Fibroblast of lung (primary cell): ENCODE results near the gene DKK3. TPM values are rescaled to one million over a fixed set of nuclear protein-coding genes. Genes with fewer than 3 reads are reported as not detected.

Source experiments
- DNase-seq, 2 donors: peaks; one replicate each; pipeline versions ENCODE4 v3.0.0 to v3.0.0-alpha.2; 2010; ENCODE audit warnings: low read depth in 2 of 2
- H2AFZ ChIP-seq: 2 replicates; pipeline ENCODE4 v1.5.1; 2012; ENCODE audit warnings: low read length, control low read depth, inconsistent platforms
- H3K27ac ChIP-seq: 2 replicates; pipeline ENCODE4 v1.5.1; 2011; ENCODE audit warnings: low read length, control low read depth; ENCODE audit not compliant: insufficient read depth
- H3K27me3 ChIP-seq: 2 replicates; pipeline ENCODE4 v1.5.1; 2011; ENCODE audit warnings: mild to moderate bottlenecking, low read length; ENCODE audit not compliant: control insufficient read depth, insufficient read depth
- H3K36me3 ChIP-seq: 2 replicates; pipeline ENCODE4 v1.5.1; 2011; ENCODE audit warnings: low read length; ENCODE audit not compliant: control insufficient read depth, insufficient read depth
- H3K4me1 ChIP-seq: 2 replicates; pipeline ENCODE4 v1.5.1; 2011; ENCODE audit warnings: low read length; ENCODE audit not compliant: control insufficient read depth, insufficient read depth; ENCODE audit errors: extremely low read depth
- H3K4me2 ChIP-seq: 2 replicates; pipeline ENCODE4 v1.5.1; 2011; ENCODE audit warnings: low read length, control low read depth; ENCODE audit not compliant: insufficient read depth; ENCODE audit errors: extremely low read depth
- H3K4me3 ChIP-seq, 4 experiments: fragments of 200-600 bp in 1 of 4; sonication (generic) in 1 of 4; replicated peaks in 1 of 4; 2 replicates each; pipeline ENCODE4 v1.5.1; 2011 to 2016; ENCODE audit warnings: low read length in 4 of 4, low read depth in 3 of 4, mild to moderate bottlenecking in 3 of 4, control low read depth in 2 of 4, inconsistent platforms in 1 of 4, mixed read lengths in 1 of 4; ENCODE audit not compliant: insufficient read depth in 1 of 4; ENCODE audit errors: control extremely low read depth in 1 of 4
- H3K79me2 ChIP-seq: 2 replicates; pipeline ENCODE4 v1.5.1; 2012; ENCODE audit warnings: mild to moderate bottlenecking, low read length, inconsistent platforms; ENCODE audit not compliant: control insufficient read depth, insufficient read depth
- H3K9ac ChIP-seq: 2 replicates; pipeline ENCODE4 v1.5.1; 2011; ENCODE audit warnings: mild to moderate bottlenecking, low read length, control low read depth; ENCODE audit not compliant: insufficient read depth
- H3K9me3 ChIP-seq: 2 replicates; pipeline ENCODE4 v1.5.1; 2012; ENCODE audit warnings: low read depth, low read length; ENCODE audit not compliant: control insufficient read depth, insufficient read depth
- H4K20me1 ChIP-seq: 2 replicates; pipeline ENCODE4 v1.5.1; 2011; ENCODE audit warnings: low read length; ENCODE audit not compliant: control insufficient read depth, insufficient read depth; ENCODE audit errors: extremely low read depth
- CTCF ChIP-seq, 2 donors: IDR thresholded peaks in 1 of 2; conservative IDR thresholded peaks in 1 of 2; 1 replicate in 1 of 2; 2 replicates in 1 of 2; pipeline ENCODE4 v1.5.1; 2011 to 2012; ENCODE audit warnings: low read length in 2 of 2, control low read depth in 1 of 2, inconsistent platforms in 1 of 2, low read depth in 1 of 2, mild to moderate bottlenecking in 1 of 2
- EZH2 ChIP-seq: IDR thresholded peaks from 2 replicates; pipeline ENCODE4 v1.5.1; 2012; ENCODE audit warnings: low read length, control low read depth, mild to moderate bottlenecking; ENCODE audit errors: missing control alignments
- polyA plus RNA-seq, 2 donors: library from polyadenylated mRNA; depleted of rRNA in 1 of 2; stranded (reverse) in 1 of 2; unstranded in 1 of 2; fragments of >200 nt; gene quantifications; 2 replicates each; pipeline ENCODE4 v1.2.1, GENCODE V29; 2011 to 2012; ENCODE audit warnings: missing spikeins in 1 of 2
- total RNA-seq: library from RNA; depleted of rRNA; stranded (reverse); fragments of >200 nt; gene quantifications from 2 replicates; pipeline ENCODE4 v1.2.1, GENCODE V29; 2014

The DKK3 gene
- total and polyA plus RNA-seq, 2 donors (not counting 1 experiment from before 2014, with no cell fraction given): 1,064 to 1,566 TPM

- H3K9ac ChIP-seq: no peak overlapping the region
- TF ChIP-seq CTCF (conservative IDR thresholded peaks at IDR 0.05 in 1 of 2, IDR thresholded peaks at IDR 0.05 in 1 of 2; ENCODE audit: low read depth in 1 of 2, low read length in 2 of 2) (no peak), EZH2 (no peak)
- no peak overlapping the region for H3K27ac ChIP-seq
- H4K20me1 ChIP-seq: no peaks in the 10 kb centered on the region
- no peaks in the 10 kb centered on the region for H3K4me1 ChIP-seq
- H3K36me3 ChIP-seq: peaks cover 15% of the 10 kb centered on the region
- no peak overlapping the region for H3K4me3 ChIP-seq
- H3K27me3 ChIP-seq: no peaks in the 10 kb centered on the region
- DNase-seq: no peak
- no peak overlapping the region for H3K4me2 ChIP-seq
- no peaks in the 10 kb centered on the region for H3K79me2 ChIP-seq
- H2AFZ ChIP-seq: no peak overlapping the region
- no peaks in the 10 kb centered on the region for H3K9me3 ChIP-seq
Measured at GRCh38 chr11:11959601-11960000, 48.8 kb downstream of the DKK3 start.

DNA sequence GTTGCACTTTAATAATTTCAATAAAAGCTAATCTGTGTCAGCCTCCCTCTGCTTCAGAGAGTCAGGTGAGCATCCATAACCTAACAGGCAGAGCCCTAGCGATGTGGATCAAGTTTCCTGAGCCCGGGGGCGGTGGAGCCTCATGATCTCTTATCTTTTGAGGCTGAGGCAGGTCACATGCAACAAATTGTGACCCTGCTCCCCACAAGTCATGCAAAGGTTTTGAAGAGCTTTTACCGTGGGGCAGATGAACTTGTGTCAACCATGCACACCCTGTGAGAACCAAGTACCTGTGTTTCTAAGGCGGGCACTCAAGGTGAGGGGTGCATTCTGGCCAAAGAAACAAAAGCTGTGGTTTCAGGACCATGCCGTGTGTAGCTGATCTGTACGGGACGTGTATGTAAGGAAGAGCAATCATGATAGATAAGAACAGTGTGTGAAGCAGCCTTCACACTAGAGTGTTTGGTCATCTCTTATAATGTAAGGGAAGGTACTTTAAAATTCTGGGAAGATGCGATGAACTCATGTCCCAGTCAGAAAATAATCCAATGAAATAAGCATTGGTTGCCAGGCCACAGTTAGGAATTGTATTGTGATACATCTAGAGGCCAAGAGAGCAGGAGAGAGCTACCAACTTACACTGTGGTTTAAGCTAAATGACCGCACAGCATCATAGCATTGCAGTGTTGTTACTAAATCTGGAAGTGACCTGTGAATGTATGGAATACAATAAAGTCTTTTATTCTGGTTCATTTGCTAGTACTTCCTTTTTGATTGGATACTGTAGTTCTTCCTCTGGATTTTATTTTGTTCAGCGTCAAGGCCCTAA, 49.8 kb downstream of the DKK3 start:
- TF ChIP-seq EZH2 (no peak), CTCF (conservative IDR thresholded peaks at IDR 0.05 in 1 of 2, IDR thresholded peaks at IDR 0.05 in 1 of 2; ENCODE audit: low read depth in 1 of 2, low read length in 2 of 2) (no peak)
- no peak overlapping the region for H3K4me3 ChIP-seq
- H4K20me1 ChIP-seq: no peaks in the 10 kb centered on the region
- peak in 1 of 2 donors; percentile 38 for DNase-seq
- peaks cover 11% of the 10 kb centered on the region for H3K36me3 ChIP-seq
- H3K9ac ChIP-seq: no peak overlapping the region
- H3K9me3 ChIP-seq: no peaks in the 10 kb centered on the region
- no peak overlapping the region for H2AFZ ChIP-seq
- H3K79me2 ChIP-seq: no peaks in the 10 kb centered on the region
- no peaks in the 10 kb centered on the region for H3K4me1 ChIP-seq
- H3K27ac ChIP-seq: no peak overlapping the region
- no peaks in the 10 kb centered on the region for H3K27me3 ChIP-seq
- H3K4me2 ChIP-seq: no peak overlapping the region

DNA sequence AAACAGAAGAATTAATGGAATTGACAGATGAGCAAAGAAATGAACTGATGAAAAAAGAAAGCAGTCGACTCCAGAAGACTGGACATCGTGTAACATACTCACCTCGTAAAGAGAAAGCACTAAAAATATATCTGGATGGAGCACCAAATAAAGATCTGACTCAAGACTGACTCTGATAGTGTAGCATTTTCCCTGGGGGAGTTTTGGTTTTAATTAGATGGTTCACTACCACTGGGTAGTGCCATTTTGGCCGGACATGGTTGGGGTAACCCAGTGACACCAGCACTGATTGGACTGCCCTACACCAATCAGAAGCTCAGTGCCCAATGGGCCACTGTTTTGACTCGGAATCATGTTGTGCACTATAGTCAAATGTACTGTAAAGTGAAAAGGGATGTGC, 52.4 kb downstream of the DKK3 start:
- TF ChIP-seq CTCF (conservative IDR thresholded peaks at IDR 0.05 in 1 of 2, IDR thresholded peaks at IDR 0.05 in 1 of 2; ENCODE audit: low read depth in 1 of 2, low read length in 2 of 2) (no peak), EZH2 (no peak)
- no peak for DNase-seq

More for the DNA sequence above, 52.4 kb downstream of the DKK3 start:
- no peaks in the 10 kb centered on the region for H4K20me1 ChIP-seq
- H3K9me3 ChIP-seq: no peaks in the 10 kb centered on the region
- no peak overlapping the region for H2AFZ ChIP-seq
- H3K9ac ChIP-seq: no peak overlapping the region
- H3K27ac ChIP-seq: no peak overlapping the region
- no peak overlapping the region for H3K4me2 ChIP-seq
- H3K4me3 ChIP-seq: no peak overlapping the region
- H3K36me3 ChIP-seq: peaks cover 3% of the 10 kb centered on the region
- no peaks in the 10 kb centered on the region for H3K27me3 ChIP-seq
- no peaks in the 10 kb centered on the region for H3K4me1 ChIP-seq
- no peaks in the 10 kb centered on the region for H3K79me2 ChIP-seq
